K562 (cell line): ENCODE measurements around the gene SLC34A3. TPM values are rescaled to one million over a fixed set of nuclear protein-coding genes. Genes with fewer than 3 reads are reported as not detected.

Source experiments
- BCL6 ChIP-seq: fragments of 250-450 bp; sonication (Bioruptor Pico); IDR thresholded peaks from 2 replicates; pipeline ENCODE4 v1.4.0; 2020
- BCOR ChIP-seq: fragments of 450-650 bp; IDR thresholded peaks from 2 replicates; pipeline ENCODE4 v1.6.1; 2016
- BRD4 ChIP-seq: fragments of 200-600 bp; sonication (generic); IDR thresholded peaks from 2 replicates; pipeline ENCODE4 v1.6.1; 2017; ENCODE audit warnings: inconsistent platforms
- EWSR1 ChIP-seq: fragments of 450-650 bp; IDR thresholded peaks from 2 replicates; pipeline ENCODE4 v1.6.1; 2018; ENCODE audit warnings: borderline replicate concordance, mild to moderate bottlenecking, low read depth, moderate library complexity; ENCODE audit not compliant: partially characterized antibody
- LEF1 ChIP-seq: fragments of 450-650 bp; IDR thresholded peaks from 2 replicates; pipeline ENCODE4 v1.6.1; 2016; ENCODE audit warnings: mild to moderate bottlenecking
- MCM2 ChIP-seq: fragments of 450-650 bp; IDR thresholded peaks from 2 replicates; pipeline ENCODE4 v1.6.1; 2017; ENCODE audit warnings: low read depth, mild to moderate bottlenecking
- MXD1 ChIP-seq: fragments of 250-450 bp; sonication (Bioruptor Pico); IDR thresholded peaks from 2 replicates; pipeline ENCODE4 v1.8.0; 2021; ENCODE audit warnings: borderline replicate concordance, mild to moderate bottlenecking, moderate library complexity; ENCODE audit not compliant: poor library complexity, severe bottlenecking
- MYBL2 ChIP-seq, 2 experiments: fragments of 450-650 bp in 1 of 2; sonication (generic) in 1 of 2; formaldehyde crosslinking in 1 of 2; IDR thresholded peaks; 2 replicates each; pipeline versions ENCODE4 v1.6.1 to v1.8.1; 2017 to 2022; ENCODE audit warnings: borderline replicate concordance in 1 of 2, inconsistent platforms in 1 of 2, low read depth in 1 of 2, mild to moderate bottlenecking in 1 of 2, missing genetic modification reagents in 1 of 2, moderate library complexity in 1 of 2
- NFIX ChIP-seq: fragments of 250-450 bp; sonication (Bioruptor Pico); IDR thresholded peaks from 2 replicates; pipeline ENCODE4 v1.4.0; 2020; ENCODE audit warnings: low read depth, mild to moderate bottlenecking, moderate library complexity
- NR1H2 ChIP-seq: sonication (generic); formaldehyde crosslinking; IDR thresholded peaks from 2 replicates; pipeline ENCODE4 v1.4.0; 2020; ENCODE audit warnings: mild to moderate bottlenecking, missing genetic modification reagents
- RBFOX2 ChIP-seq: fragments of 200-400 bp; formaldehyde crosslinking; IDR thresholded peaks from 2 replicates; pipeline ENCODE4 v1.6.1; 2017; ENCODE audit warnings: low read depth, mild to moderate bottlenecking, low read length, moderate library complexity
- SMAD2 ChIP-seq: fragments of 150-350 bp; IDR thresholded peaks from 2 replicates; pipeline ENCODE4 v1.6.1; 2014; ENCODE audit warnings: low read depth, mild to moderate bottlenecking, low read length
- ZNF239 ChIP-seq: fragments of 250-450 bp; sonication (Bioruptor Pico); IDR thresholded peaks from 2 replicates; pipeline ENCODE4 v1.4.0; 2020; ENCODE audit warnings: mild to moderate bottlenecking
- ZNF324 ChIP-seq: fragments of 250-450 bp; sonication (Bioruptor Pico); IDR thresholded peaks from 2 replicates; pipeline ENCODE4 v1.4.0; 2020; ENCODE audit warnings: mild to moderate bottlenecking
- ZNF445 ChIP-seq: fragments of 250-450 bp; sonication (Bioruptor Pico); IDR thresholded peaks from 2 replicates; pipeline ENCODE4 v1.4.0; 2020; ENCODE audit warnings: low read depth, mild to moderate bottlenecking, moderate library complexity
- ZNF639 ChIP-seq, 2 experiments: fragments of 200-800 bp in 1 of 2; sonication (Bioruptor generic) in 1 of 2; sonication (generic) in 1 of 2; formaldehyde crosslinking in 1 of 2; IDR thresholded peaks in 1 of 2; conservative IDR thresholded peaks in 1 of 2; 2 replicates each; pipeline versions ENCODE4 v1.5.0 to v1.6.1; 2016 to 2020; ENCODE audit warnings: missing compliant biosample characterization in 1 of 2, missing genetic modification characterization in 1 of 2, missing genetic modification reagents in 1 of 2
- ZNF79 ChIP-seq: fragments of 250-450 bp; sonication (Bioruptor Pico); IDR thresholded peaks from 2 replicates; pipeline ENCODE4 v1.4.0; 2020; ENCODE audit warnings: low read depth, mild to moderate bottlenecking, moderate library complexity
- polyA plus RNA-seq, 8 experiments: library from polyadenylated mRNA; depleted of rRNA in 4 of 8; stranded (reverse) in 5 of 8; unstranded in 3 of 8; fragments of >200 nt; fragmentation: Nextera tagmentation in 2 of 8; fragmentation: Illumina TruSeq in 1 of 8; extraction: Ambion mirVana in 2 of 8; extraction: Trizol in 1 of 8; gene quantifications; 2 replicates each; pipeline versions ENCODE4 v1.2.1 to v1.2.3, GENCODE V29; 2011 to 2014; ENCODE audit warnings: inconsistent platforms in 1 of 8, missing spikeins in 1 of 8
- total RNA-seq, 7 experiments: library from RNA; depleted of rRNA in 6 of 7; stranded (reverse); fragments of >200 nt in 6 of 7; fragmentation: Illumina TruSeq in 2 of 7; extraction: Trizol in 2 of 7; gene quantifications; 2 replicates each; pipeline versions ENCODE4 v1.2.1 to v1.2.3, GENCODE V29; 2011 to 2021; ENCODE audit warnings: low replicate concordance in 1 of 7
- TF ChIP-seq, protein P1 (sequence below): sonication (generic); formaldehyde crosslinking; IDR thresholded peaks from 2 replicates; pipeline ENCODE4 v1.8.0; 2022; ENCODE audit warnings: missing genetic modification reagents, mild to moderate bottlenecking, moderate library complexity, borderline replicate concordance

The SLC34A3 gene
- total and polyA plus RNA-seq, 9 of the 15 experiments (the other 6 are each of a cell fraction or from before 2014, with no cell fraction given) = not detected

- no peak for TF ChIP-seq MXD1 (CRISPR knock-in tag)
- no peak for TF ChIP-seq ZNF239 (CRISPR knock-in tag)
- no peak for TF ChIP-seq MYBL2 (IDR thresholded peaks at IDR 0.05; ENCODE audit: low read depth)
- no peak for TF ChIP-seq MYBL2 (CRISPR knock-in tag; IDR thresholded peaks at IDR 0.05; ENCODE audit: borderline replicate concordance)
- TF ChIP-seq ZNF445 (CRISPR knock-in tag) = no peak
- TF ChIP-seq SMAD2 = no peak
- no peak for TF ChIP-seq ZNF79 (CRISPR knock-in tag)
- no peak for TF ChIP-seq MCM2
- TF ChIP-seq, protein P1, sequence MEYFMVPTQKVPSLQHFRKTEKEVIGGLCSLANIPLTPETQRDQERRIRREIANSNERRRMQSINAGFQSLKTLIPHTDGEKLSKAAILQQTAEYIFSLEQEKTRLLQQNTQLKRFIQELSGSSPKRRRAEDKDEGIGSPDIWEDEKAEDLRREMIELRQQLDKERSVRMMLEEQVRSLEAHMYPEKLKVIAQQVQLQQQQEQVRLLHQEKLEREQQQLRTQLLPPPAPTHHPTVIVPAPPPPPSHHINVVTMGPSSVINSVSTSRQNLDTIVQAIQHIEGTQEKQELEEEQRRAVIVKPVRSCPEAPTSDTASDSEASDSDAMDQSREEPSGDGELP (CRISPR knock-in tag) = no peak
- TF ChIP-seq NFIX (CRISPR knock-in tag) = no peak
- TF ChIP-seq ZNF639 (CRISPR knock-in tag; conservative IDR thresholded peaks at IDR 0.05 in 1 of 2, IDR thresholded peaks at IDR 0.05 in 1 of 2) = no peak
- TF ChIP-seq NR1H2 (CRISPR knock-in tag) = no peak
- TF ChIP-seq BCOR = no peak
- no peak for TF ChIP-seq LEF1
- TF ChIP-seq BRD4 = no peak
- TF ChIP-seq BCL6 (CRISPR knock-in tag) = no peak
- no peak for TF ChIP-seq EWSR1
- peak; percentile 39; the same call in 1 of the 2 replicates for TF ChIP-seq RBFOX2
- no peak for TF ChIP-seq ZNF324 (CRISPR knock-in tag)
Observed at GRCh38 chr9:137220317-137221094, 10.2 kb upstream of the SLC34A3 start (continued).
